SK-N-SH treated with all-trans-retinoic acid at 6 μM for 48 hours (cell line): Measurements from ENCODE around the gene SHISA4.

Source experiments
- ATAC-seq: fragments of 200-7000 bp; cut with Tn5 transposase; 3 replicates; pipeline ENCODE4 v1.9.1; 2020; ENCODE audit warnings: mild to moderate bottlenecking, moderate library complexity
- ARNTL ChIP-seq: fragments of 450-650 bp; formaldehyde crosslinking; IDR thresholded peaks from 2 replicates; pipeline ENCODE4 v1.5.0; 2020; ENCODE audit warnings: low read depth, mild to moderate bottlenecking, moderate library complexity, borderline replicate concordance
- BACH2 ChIP-seq: fragments of 250-450 bp; sonication (Bioruptor Pico); IDR thresholded peaks from 2 replicates; pipeline ENCODE4 v1.9.0; 2021; ENCODE audit warnings: mild to moderate bottlenecking, borderline replicate concordance
- CREB5 ChIP-seq: fragments of 250-450 bp; sonication (Bioruptor Pico); IDR thresholded peaks from 2 replicates; pipeline ENCODE4 v1.5.1; 2020; ENCODE audit warnings: low read depth, mild to moderate bottlenecking, moderate library complexity
- CSDC2 ChIP-seq: fragments of 250-450 bp; sonication (Bioruptor Pico); IDR thresholded peaks from 2 replicates; pipeline ENCODE4 v1.5.0; 2020; ENCODE audit warnings: mild to moderate bottlenecking, moderate library complexity
- CSRNP3 ChIP-seq: fragments of 250-450 bp; sonication (Bioruptor Pico); IDR thresholded peaks from 2 replicates; pipeline ENCODE4 v1.5.1; 2021; ENCODE audit warnings: mild to moderate bottlenecking, moderate library complexity
- ESRRG ChIP-seq: fragments of 250-450 bp; sonication (Bioruptor Pico); IDR thresholded peaks from 2 replicates; pipeline ENCODE4 v1.6.1; 2021; ENCODE audit warnings: mild to moderate bottlenecking
- ISL1 ChIP-seq: fragments of 250-450 bp; sonication (Bioruptor Pico); IDR thresholded peaks from 2 replicates; pipeline ENCODE4 v2.1.2; 2022; ENCODE audit warnings: mild to moderate bottlenecking, moderate library complexity
- OSR1 ChIP-seq: fragments of 250-450 bp; sonication (Bioruptor Pico); IDR thresholded peaks from 2 replicates; pipeline ENCODE4 v1.8.0; 2022; ENCODE audit warnings: moderate library complexity, mild to moderate bottlenecking, inconsistent platforms
- PATZ1 ChIP-seq: fragments of 250-450 bp; sonication (Bioruptor Pico); IDR thresholded peaks from 2 replicates; pipeline ENCODE4 v1.8.0; 2020; ENCODE audit warnings: mild to moderate bottlenecking, moderate library complexity, borderline replicate concordance
- PPARA ChIP-seq: fragments of 250-450 bp; sonication (Bioruptor Pico); IDR thresholded peaks from 2 replicates; pipeline ENCODE4 v1.5.0; 2020; ENCODE audit warnings: mild to moderate bottlenecking, borderline replicate concordance
- RARB ChIP-seq: fragments of 250-450 bp; sonication (Bioruptor Pico); IDR thresholded peaks from 2 replicates; pipeline ENCODE4 v1.8.0; 2021; ENCODE audit warnings: mild to moderate bottlenecking, moderate library complexity
- SNAI2 ChIP-seq: fragments of 250-450 bp; sonication (Bioruptor Pico); IDR thresholded peaks from 2 replicates; pipeline ENCODE4 v1.5.0; 2020; ENCODE audit warnings: mild to moderate bottlenecking, moderate library complexity
- TCF4 ChIP-seq: fragments of 250-450 bp; sonication (Bioruptor Pico); IDR thresholded peaks from 2 replicates; pipeline ENCODE4 v1.8.0; 2021; ENCODE audit warnings: mild to moderate bottlenecking, moderate library complexity, borderline replicate concordance
- TOX ChIP-seq: fragments of 250-450 bp; sonication (Bioruptor Pico); IDR thresholded peaks from 2 replicates; pipeline ENCODE4 v1.8.0; 2021; ENCODE audit warnings: mild to moderate bottlenecking, moderate library complexity, borderline replicate concordance
- TSHZ2 ChIP-seq: fragments of 250-450 bp; sonication (Bioruptor Pico); IDR thresholded peaks from 2 replicates; pipeline ENCODE4 v1.5.0; 2020; ENCODE audit warnings: mild to moderate bottlenecking, moderate library complexity
- ZC3H10 ChIP-seq: fragments of 250-450 bp; sonication (Bioruptor Pico); IDR thresholded peaks from 2 replicates; pipeline ENCODE4 v1.5.1; 2021; ENCODE audit warnings: mild to moderate bottlenecking, moderate library complexity
- ZFP3 ChIP-seq: fragments of 250-450 bp; sonication (Bioruptor Pico); IDR thresholded peaks from 2 replicates; pipeline ENCODE4 v1.5.0; 2020; ENCODE audit warnings: mild to moderate bottlenecking, moderate library complexity
- ZFP30 ChIP-seq: fragments of 450-650 bp; formaldehyde crosslinking; IDR thresholded peaks from 2 replicates; pipeline ENCODE4 v1.5.0; 2022; ENCODE audit warnings: mild to moderate bottlenecking, moderate library complexity
- ZNF70 ChIP-seq: fragments of 450-650 bp; formaldehyde crosslinking; IDR thresholded peaks from 2 replicates; pipeline ENCODE4 v1.5.0; 2020; ENCODE audit warnings: mild to moderate bottlenecking, moderate library complexity
- ZNF8 ChIP-seq: fragments of 450-650 bp; formaldehyde crosslinking; IDR thresholded peaks from 2 replicates; pipeline ENCODE4 v1.5.0; 2020; ENCODE audit warnings: mild to moderate bottlenecking, moderate library complexity

The SHISA4 gene

GRCh38 chr1:201840490-201840889, 48.2 kb upstream of the SHISA4 start:
- TF ChIP-seq ZNF70 (no peak), PATZ1 (CRISPR knock-in tag) (no peak), CSRNP3 (CRISPR knock-in tag) (no peak)
- no peak for ATAC-seq

- ATAC-seq: no peak
- TF ChIP-seq CSRNP3 (CRISPR knock-in tag): no peak
- TF ChIP-seq ZC3H10 (CRISPR knock-in tag): no peak
- TF ChIP-seq ZNF70: no peak
- no peak for TF ChIP-seq ISL1 (CRISPR knock-in tag)
- TF ChIP-seq CSDC2 (CRISPR knock-in tag): no peak
- no peak for TF ChIP-seq PATZ1 (CRISPR knock-in tag)
- TF ChIP-seq PPARA (CRISPR knock-in tag): no peak
- TF ChIP-seq BACH2 (CRISPR knock-in tag): no peak
- TF ChIP-seq CREB5 (CRISPR knock-in tag): no peak
- TF ChIP-seq SNAI2 (CRISPR knock-in tag): no peak
- TF ChIP-seq TSHZ2 (CRISPR knock-in tag): no peak
- TF ChIP-seq TCF4 (CRISPR knock-in tag): no peak
- no peak for TF ChIP-seq ZFP30 (CRISPR knock-in tag)
- no peak for TF ChIP-seq OSR1 (CRISPR knock-in tag)
- no peak for TF ChIP-seq RARB (CRISPR knock-in tag)
- no peak for TF ChIP-seq ARNTL
- TF ChIP-seq ZNF8 (CRISPR knock-in tag): no peak
- TF ChIP-seq ZFP3 (CRISPR knock-in tag): no peak
- TF ChIP-seq ESRRG (CRISPR knock-in tag): no peak
- TF ChIP-seq TOX (CRISPR knock-in tag): no peak
Measured at GRCh38 chr1:201841265-201841912, 47.3 kb upstream of the SHISA4 start.
